Natural killer cell (primary cell): ENCODE data around the gene GALNTL6. TPM values are rescaled to one million over a fixed set of nuclear protein-coding genes. Genes with fewer than 3 reads are reported as not detected.
"Not testable (repeated sequence)": the region's sequence is repeated elsewhere in the genome, so short reads cannot be mapped to it uniquely, and the experiment has no call there.

Experiments
- ATAC-seq, 3 donors: fragments of 150-1000 bp in 2 of 3; fragments of 200-7000 bp in 1 of 3; cut with Tn5 transposase; 1 replicate in 1 of 3; 2 replicates in 2 of 3; pipeline ENCODE4 v1.10.0; 2021; ENCODE audit warnings: mild to moderate bottlenecking in 2 of 3, moderate library complexity in 2 of 3
- DNase-seq, 2 donors: peaks; one replicate each; pipeline versions ENCODE4 v3.0.0 to v3.0.0-alpha.2; 2013 to 2021; ENCODE audit warnings: mixed read lengths in 1 of 2
- H3K27ac ChIP-seq: one replicate; pipeline ENCODE4 v1.5.1; 2013; ENCODE audit warnings: mild to moderate bottlenecking, low read length
- H3K27me3 ChIP-seq: one replicate; pipeline ENCODE4 v1.6.1; 2013; ENCODE audit warnings: low read length; ENCODE audit not compliant: control insufficient read depth, insufficient read depth
- H3K36me3 ChIP-seq: one replicate; pipeline ENCODE4 v1.6.1; 2013; ENCODE audit warnings: low read length; ENCODE audit not compliant: control insufficient read depth, insufficient read depth
- H3K4me1 ChIP-seq: one replicate; pipeline ENCODE4 v1.6.1; 2013; ENCODE audit warnings: low read length; ENCODE audit not compliant: control insufficient read depth, insufficient read depth
- H3K4me3 ChIP-seq: one replicate; pipeline ENCODE4 v1.5.1; 2013; ENCODE audit warnings: low read length
- H3K9me3 ChIP-seq: one replicate; pipeline ENCODE4 v1.6.1; 2013; ENCODE audit warnings: low read length; ENCODE audit not compliant: control insufficient read depth, insufficient read depth
- H3K27ac Mint-ChIP-seq, 2 donors: one replicate each; pipeline ENCODE4 v1.8.0; 2022; ENCODE audit warnings: mild to moderate bottlenecking in 2 of 2, mixed read lengths in 2 of 2, moderate library complexity in 1 of 2
- H3K27me3 Mint-ChIP-seq, 2 donors: one replicate each; pipeline ENCODE4 v1.8.0; 2022; ENCODE audit warnings: low read depth in 2 of 2, mixed read lengths in 2 of 2
- H3K36me3 Mint-ChIP-seq: one replicate; pipeline ENCODE4 v1.8.0; 2022; ENCODE audit warnings: mixed read lengths
- H3K4me1 Mint-ChIP-seq, 2 donors: one replicate each; pipeline ENCODE4 v1.8.0; 2022; ENCODE audit warnings: mixed read lengths in 2 of 2
- H3K4me3 Mint-ChIP-seq: one replicate; pipeline ENCODE4 v1.8.0; 2022; ENCODE audit warnings: mild to moderate bottlenecking, moderate library complexity, mixed read lengths
- H3K9me3 Mint-ChIP-seq, 2 donors: one replicate each; pipeline ENCODE4 v1.8.0; 2022; ENCODE audit warnings: mixed read lengths in 2 of 2
- WGBS: methylation state at CpG from one replicate; pipeline ENCODE4 v1.1.7; 2013; ENCODE audit warnings: missing lambda C conversion rate; ENCODE audit not compliant: insufficient coverage; 5-methylcytosine and 5-hydroxymethylcytosine counted together
- intact Hi-C: fragments of 100-400 bp; cut with micrococcal nuclease; formaldehyde crosslinking; loops from one replicate; pipeline ENCODE4 v1.14.2; 2022
- total RNA-seq, 4 donors: library from RNA; stranded (reverse); fragments of 120-200 nt in 1 of 4; gene quantifications; one replicate each; pipeline versions ENCODE4 v1.2.3 to v1.2.4, GENCODE V29; 2013 to 2022
- TF ChIP-seq, protein P1 (sequence below): fragments of 200-600 bp; IDR thresholded peaks from one replicate; pipeline ENCODE4 v1.8.0; 2022; ENCODE audit warnings: antibody characterized with exemption

The GALNTL6 gene
- total RNA-seq, 3 donors from 2014 or later (not counting 1 experiment from before 2014, with no cell fraction given) = not detected

DNA sequence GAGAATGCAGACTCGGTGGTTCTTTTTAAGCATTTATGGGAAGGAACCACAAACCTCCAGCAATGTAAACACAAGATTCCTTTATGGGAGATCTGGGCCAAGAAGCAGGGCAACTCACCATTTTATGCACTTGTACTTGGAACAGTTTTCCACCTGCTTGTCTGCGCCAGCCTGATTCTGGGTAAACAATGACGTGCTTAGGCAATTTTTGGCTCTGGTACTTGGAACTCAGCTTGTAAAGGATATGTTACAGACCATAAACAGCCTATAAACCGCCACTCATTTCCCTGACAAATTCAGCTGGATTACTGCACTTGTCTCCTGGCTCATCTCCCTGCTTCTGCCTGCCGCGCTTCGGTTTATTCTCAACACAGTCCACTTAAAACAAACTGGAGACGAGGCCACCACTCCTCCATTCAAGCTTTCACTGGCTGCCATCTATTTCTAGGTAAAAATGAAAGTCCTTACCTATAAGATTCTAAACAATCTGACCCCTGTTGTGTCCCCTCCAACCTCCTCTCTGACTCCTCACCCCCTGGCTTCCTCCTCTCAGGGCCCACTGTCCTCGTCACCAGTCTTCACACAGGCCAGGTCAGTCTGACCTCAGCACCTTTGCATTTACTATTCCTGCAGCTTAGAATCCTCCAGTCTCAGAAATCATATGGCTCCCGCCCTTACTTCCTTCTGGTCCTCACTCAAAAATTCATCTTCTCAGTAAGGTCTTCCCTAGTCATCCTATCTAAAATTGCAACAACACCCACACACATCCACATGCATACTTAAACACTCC lies 1149.6 kb downstream of the GALNTL6 start:
- H3K4me1 Mint-ChIP-seq = no peaks in the 10 kb centered on the region
- no peaks in the 10 kb centered on the region for H3K36me3 Mint-ChIP-seq
- 84% methylated on average over 9 of the region's 10 CpGs for WGBS
- H3K27ac Mint-ChIP-seq = no peak overlapping the region
- Histone ChIP-seq H3K9me3 (no peaks in the 10 kb centered on the region), H3K27ac (no peak overlapping the region), H3K27me3 (no peaks in the 10 kb centered on the region), H3K4me3 (no peak overlapping the region), H3K36me3 (no peaks in the 10 kb centered on the region), H3K4me1 (no peaks in the 10 kb centered on the region)
- TF ChIP-seq, protein P1, sequence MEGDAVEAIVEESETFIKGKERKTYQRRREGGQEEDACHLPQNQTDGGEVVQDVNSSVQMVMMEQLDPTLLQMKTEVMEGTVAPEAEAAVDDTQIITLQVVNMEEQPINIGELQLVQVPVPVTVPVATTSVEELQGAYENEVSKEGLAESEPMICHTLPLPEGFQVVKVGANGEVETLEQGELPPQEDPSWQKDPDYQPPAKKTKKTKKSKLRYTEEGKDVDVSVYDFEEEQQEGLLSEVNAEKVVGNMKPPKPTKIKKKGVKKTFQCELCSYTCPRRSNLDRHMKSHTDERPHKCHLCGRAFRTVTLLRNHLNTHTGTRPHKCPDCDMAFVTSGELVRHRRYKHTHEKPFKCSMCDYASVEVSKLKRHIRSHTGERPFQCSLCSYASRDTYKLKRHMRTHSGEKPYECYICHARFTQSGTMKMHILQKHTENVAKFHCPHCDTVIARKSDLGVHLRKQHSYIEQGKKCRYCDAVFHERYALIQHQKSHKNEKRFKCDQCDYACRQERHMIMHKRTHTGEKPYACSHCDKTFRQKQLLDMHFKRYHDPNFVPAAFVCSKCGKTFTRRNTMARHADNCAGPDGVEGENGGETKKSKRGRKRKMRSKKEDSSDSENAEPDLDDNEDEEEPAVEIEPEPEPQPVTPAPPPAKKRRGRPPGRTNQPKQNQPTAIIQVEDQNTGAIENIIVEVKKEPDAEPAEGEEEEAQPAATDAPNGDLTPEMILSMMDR = no peak
- no peak overlapping the region for H3K4me3 Mint-ChIP-seq
- no peak for DNase-seq
- intact Hi-C loops = no loop called here
- H3K9me3 Mint-ChIP-seq = peaks cover 0 to 2% of the 10 kb centered on the region in 2 donors
- H3K27me3 Mint-ChIP-seq = peaks cover 0 to 5% of the 10 kb centered on the region in 2 donors
- no peak for ATAC-seq

DNA sequence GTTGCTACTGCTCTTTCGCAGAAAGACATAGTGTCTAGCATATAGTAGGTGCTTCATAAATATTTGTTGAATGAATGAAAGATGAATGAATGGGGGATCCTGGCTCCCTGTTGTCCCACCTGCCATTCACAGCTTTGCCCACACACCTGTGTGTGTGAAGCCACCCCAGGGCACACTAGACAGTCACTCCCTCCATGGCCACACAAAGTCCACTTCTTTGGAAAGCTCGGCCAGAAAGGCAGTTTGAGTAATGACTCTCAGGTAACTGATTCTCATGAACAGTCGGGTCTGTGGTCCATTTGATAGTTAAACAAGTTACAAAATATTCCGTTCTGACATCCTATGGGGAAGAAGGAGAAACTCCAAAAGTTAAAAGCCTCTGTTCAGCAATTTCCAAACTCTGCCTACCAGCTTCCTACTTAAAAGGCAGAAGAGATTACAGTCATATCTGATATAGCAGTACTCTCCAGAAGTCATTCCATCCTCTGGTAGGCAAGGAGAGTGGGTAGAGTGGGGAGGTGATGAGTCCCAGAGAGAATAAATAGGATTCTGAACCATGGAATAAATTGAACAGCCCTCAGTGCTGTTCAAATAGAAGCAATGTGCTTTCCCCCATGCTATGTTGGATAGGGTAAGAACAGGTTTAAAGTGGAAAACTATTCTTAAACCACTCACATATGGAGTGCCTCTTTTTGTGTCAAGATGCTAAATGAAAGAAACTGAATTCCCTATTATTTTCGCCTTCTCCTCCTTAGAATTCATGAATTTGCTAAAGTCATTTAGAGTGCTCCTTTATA lies 1150.5 kb downstream of the GALNTL6 start:
- H3K9me3 Mint-ChIP-seq = peaks cover 0 to 4% of the 10 kb centered on the region in 2 donors
- peaks cover 5% of the 10 kb centered on the region for H3K36me3 Mint-ChIP-seq
- ATAC-seq = no peak
- H3K27ac ChIP-seq = no peak overlapping the region
- no peaks in the 10 kb centered on the region for H3K4me1 Mint-ChIP-seq
- intact Hi-C loops = no loop called here
- no peaks in the 10 kb centered on the region for H3K27me3 ChIP-seq
- no peak overlapping the region for H3K27ac Mint-ChIP-seq
- no peak for DNase-seq
- no peaks in the 10 kb centered on the region for H3K9me3 ChIP-seq
- TF ChIP-seq, protein P1 = no peak
- no peaks in the 10 kb centered on the region for H3K36me3 ChIP-seq
- H3K27me3 Mint-ChIP-seq = peaks cover 0 to 5% of the 10 kb centered on the region in 2 donors
- H3K4me3 Mint-ChIP-seq = no peak overlapping the region
- H3K4me3 ChIP-seq = no peak overlapping the region
- WGBS = 87% methylated on average over 4 of the region's 5 CpGs
- no peaks in the 10 kb centered on the region for H3K4me1 ChIP-seq

DNA sequence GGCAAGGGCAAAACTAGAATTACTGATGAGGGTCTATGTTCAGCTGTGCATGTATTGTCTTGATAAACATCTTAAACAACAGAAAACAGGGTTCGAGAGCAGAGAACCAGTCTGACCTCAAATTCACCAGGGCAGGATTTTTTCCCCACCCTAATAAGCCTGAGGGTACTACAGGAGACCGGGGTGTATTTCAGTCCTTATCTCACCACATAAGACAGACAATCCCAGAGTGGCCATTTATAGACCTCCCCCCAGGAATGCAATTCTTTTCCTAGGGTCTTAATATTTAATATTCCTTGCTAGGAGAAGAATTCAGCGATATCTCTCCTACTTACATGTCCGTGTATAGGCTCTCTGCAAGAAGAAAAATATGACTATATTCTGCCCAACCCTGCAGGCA lies 1157.0 kb downstream of the GALNTL6 start:
- DNase-seq, H3K27ac Mint-ChIP-seq, H3K9me3 ChIP-seq, H3K4me3 Mint-ChIP-seq, H3K4me3 ChIP-seq, H3K27ac ChIP-seq, intact Hi-C loops, ATAC-seq, H3K4me1 ChIP-seq, H3K36me3 ChIP-seq, H3K27me3 Mint-ChIP-seq, H3K27me3 ChIP-seq, H3K4me1 Mint-ChIP-seq: not testable (repeated sequence)
- peaks cover 6 to 11% of the 10 kb centered on the region in 2 donors for H3K9me3 Mint-ChIP-seq
- 85% methylated on average over 4 of the region's 4 CpGs for WGBS
- peaks cover 18% of the 10 kb centered on the region for H3K36me3 Mint-ChIP-seq

DNA sequence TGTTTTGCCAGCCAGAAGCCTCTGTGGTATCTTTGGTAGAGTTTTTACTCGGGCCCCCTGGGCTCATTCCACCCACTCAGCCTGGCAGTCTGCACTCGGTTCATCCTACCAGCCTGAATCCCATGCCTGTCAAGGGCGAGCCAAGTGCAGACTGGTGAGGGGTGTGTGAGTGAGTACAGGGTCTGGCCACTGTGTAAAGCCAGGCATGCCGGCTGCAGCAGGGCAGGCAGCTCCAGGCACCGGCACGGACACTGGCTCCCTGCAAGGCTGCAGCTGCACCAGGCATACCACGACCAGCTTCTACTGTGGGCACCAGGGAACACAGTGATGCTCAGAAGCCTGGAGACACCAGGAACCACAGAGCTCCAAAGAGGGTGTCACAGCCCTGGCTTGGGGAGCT lies 1161.4 kb downstream of the GALNTL6 start:
- H3K36me3 Mint-ChIP-seq = peaks cover 5% of the 10 kb centered on the region
- Histone ChIP-seq H3K4me3 (no peak overlapping the region), H3K27me3 (no peaks in the 10 kb centered on the region), H3K9me3 (no peaks in the 10 kb centered on the region), H3K27ac (no peak overlapping the region), H3K4me1 (no peaks in the 10 kb centered on the region), H3K36me3 (no peaks in the 10 kb centered on the region)
- H3K4me3 Mint-ChIP-seq = no peak overlapping the region
- TF ChIP-seq, protein P1 = no peak
- intact Hi-C loops = no loop called here
- peaks cover 3 to 6% of the 10 kb centered on the region in 2 donors for H3K27me3 Mint-ChIP-seq
- ATAC-seq (no peak), DNase-seq (no peak)
- H3K4me1 Mint-ChIP-seq = no peaks in the 10 kb centered on the region
- 88% methylated on average over 7 of the region's 7 CpGs for WGBS
- H3K27ac Mint-ChIP-seq = no peak overlapping the region
- peaks cover 2 to 8% of the 10 kb centered on the region in 2 donors for H3K9me3 Mint-ChIP-seq
